IMR-90 (cell line): ENCODE measurements around the gene PROSER2.

ENCODE experiments used
- CHD1 ChIP-seq: IDR thresholded peaks from 2 replicates; pipeline ENCODE4 v1.6.1; 2012; ENCODE audit warnings: low read depth, low read length, improper control_type of control experiment
- POLR2A ChIP-seq: IDR thresholded peaks from 2 replicates; pipeline ENCODE4 v1.6.1; 2012; ENCODE audit warnings: mild to moderate bottlenecking, low read depth, low read length
- SMC3 ChIP-seq: fragments of 150-350 bp; IDR thresholded peaks from 2 replicates; pipeline ENCODE4 v1.6.1; 2016; ENCODE audit warnings: low read depth, mild to moderate bottlenecking, antibody characterized with exemption, low read length, moderate library complexity
- TF ChIP-seq, protein P1 (sequence below): conservative IDR thresholded peaks from 2 replicates; pipeline ENCODE4 v1.5.1; 2012; ENCODE audit warnings: mild to moderate bottlenecking, low read depth, low read length, improper control_type of control experiment
- TF ChIP-seq, protein P2 (sequence below): fragments of 150-350 bp; IDR thresholded peaks from 2 replicates; pipeline ENCODE4 v1.6.1; 2017; ENCODE audit warnings: mild to moderate bottlenecking, antibody characterized with exemption, low read length, low read depth

DNA sequence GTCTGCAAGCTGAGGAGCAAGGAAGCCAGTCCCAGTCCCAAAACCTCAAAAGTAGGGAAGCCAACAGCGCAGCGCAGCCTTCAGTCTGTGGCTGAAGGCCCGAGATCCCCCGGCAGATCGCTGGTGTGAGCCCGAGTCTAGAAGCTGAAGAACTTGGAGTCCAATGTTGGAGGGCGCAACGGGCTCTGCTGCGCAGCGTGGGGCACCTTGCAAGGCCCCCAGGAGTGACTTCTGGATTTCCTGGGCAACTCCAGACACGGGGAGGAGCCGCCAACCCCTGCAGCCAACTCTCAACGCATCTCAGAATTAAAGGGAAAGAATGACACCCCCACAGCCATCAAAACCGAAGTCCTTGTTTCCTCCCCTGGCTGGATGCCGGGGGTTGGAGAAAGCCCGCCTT is 18.8 kb upstream of the PROSER2 start:
- TF ChIP-seq, protein P1, sequence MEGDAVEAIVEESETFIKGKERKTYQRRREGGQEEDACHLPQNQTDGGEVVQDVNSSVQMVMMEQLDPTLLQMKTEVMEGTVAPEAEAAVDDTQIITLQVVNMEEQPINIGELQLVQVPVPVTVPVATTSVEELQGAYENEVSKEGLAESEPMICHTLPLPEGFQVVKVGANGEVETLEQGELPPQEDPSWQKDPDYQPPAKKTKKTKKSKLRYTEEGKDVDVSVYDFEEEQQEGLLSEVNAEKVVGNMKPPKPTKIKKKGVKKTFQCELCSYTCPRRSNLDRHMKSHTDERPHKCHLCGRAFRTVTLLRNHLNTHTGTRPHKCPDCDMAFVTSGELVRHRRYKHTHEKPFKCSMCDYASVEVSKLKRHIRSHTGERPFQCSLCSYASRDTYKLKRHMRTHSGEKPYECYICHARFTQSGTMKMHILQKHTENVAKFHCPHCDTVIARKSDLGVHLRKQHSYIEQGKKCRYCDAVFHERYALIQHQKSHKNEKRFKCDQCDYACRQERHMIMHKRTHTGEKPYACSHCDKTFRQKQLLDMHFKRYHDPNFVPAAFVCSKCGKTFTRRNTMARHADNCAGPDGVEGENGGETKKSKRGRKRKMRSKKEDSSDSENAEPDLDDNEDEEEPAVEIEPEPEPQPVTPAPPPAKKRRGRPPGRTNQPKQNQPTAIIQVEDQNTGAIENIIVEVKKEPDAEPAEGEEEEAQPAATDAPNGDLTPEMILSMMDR: no peak
- no peak for TF ChIP-seq CHD1
- TF ChIP-seq POLR2A: no peak
- TF ChIP-seq SMC3: no peak
- TF ChIP-seq, protein P2, sequence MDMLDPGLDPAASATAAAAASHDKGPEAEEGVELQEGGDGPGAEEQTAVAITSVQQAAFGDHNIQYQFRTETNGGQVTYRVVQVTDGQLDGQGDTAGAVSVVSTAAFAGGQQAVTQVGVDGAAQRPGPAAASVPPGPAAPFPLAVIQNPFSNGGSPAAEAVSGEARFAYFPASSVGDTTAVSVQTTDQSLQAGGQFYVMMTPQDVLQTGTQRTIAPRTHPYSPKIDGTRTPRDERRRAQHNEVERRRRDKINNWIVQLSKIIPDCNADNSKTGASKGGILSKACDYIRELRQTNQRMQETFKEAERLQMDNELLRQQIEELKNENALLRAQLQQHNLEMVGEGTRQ: no peak
